ENCODE measurements around the gene APBB1. TPM values are rescaled to one million over a fixed set of nuclear protein-coding genes. Genes with fewer than 3 reads are reported as not detected.

Gene APBB1
- total and polyA plus RNA-seq, 10 of the 15 experiments (the other 5 are each of a cell fraction or from before 2014, with no cell fraction given): 0.31 to 10.6 (median 5.4) TPM

DNA sequence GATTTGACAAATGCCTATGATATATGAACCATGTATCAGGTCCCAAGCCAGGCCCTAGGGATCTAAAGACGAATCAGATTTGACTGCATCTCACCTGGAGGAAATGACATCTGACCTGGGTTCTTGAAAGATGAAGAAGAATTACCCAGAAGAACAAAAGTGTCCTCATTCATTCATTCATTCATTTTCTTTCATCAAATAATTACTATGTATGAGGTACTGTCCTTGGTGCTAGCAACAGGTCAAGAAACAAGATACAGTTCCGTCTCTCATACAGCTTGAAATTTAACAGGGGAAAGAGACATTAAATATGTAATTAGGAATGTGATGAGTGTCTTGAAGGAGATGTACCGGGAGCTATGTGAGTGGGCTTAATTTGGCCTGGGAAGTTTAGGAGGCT lies 1.8 kb upstream of the APBB1 start:
- WGBS (ENCODE audit: insufficient coverage, insufficient replicate concordance, low lambda C conversion rate, missing lambda C conversion rate): 84% methylated on average over 3 of the region's 3 CpGs
- ChIA-PET CTCF (interaction anchor here (1.1 to 3.5 kb wide), 2 partner anchors 41 to 84 kb away, joined by 3 to 13 read pairs; no protein-coding TSS in a partner anchor), RAD21 (ENCODE audit: unreplicated experiment) (no interaction called here), SMC1A (ENCODE audit: uncharacterized antibody, unreplicated experiment) (interaction anchor here (0.6 kb wide), 1 partner anchor 147 kb away, joined by 3 read pairs; no protein-coding TSS in a partner anchor), POLR2A (interaction anchor here (1.1 kb wide), 1 partner anchor 49 kb away, joined by 3 read pairs; no protein-coding TSS in a partner anchor)
- ATAC-seq (no peak), FAIRE-seq (no peak), DNase-seq (ENCODE audit: low read depth, low spot score) (no peak)
- H3K4me3 ChIP-seq: no peak overlapping the region
- no peaks in the 10 kb centered on the region for H4K20me1 ChIP-seq (ENCODE audit: control insufficient read depth, insufficient read depth)
- no peak overlapping the region for H2AFZ ChIP-seq (ENCODE audit: control insufficient read depth, low read depth, low read length)
- no peaks in the 10 kb centered on the region for H3K4me1 ChIP-seq (ENCODE audit: control insufficient read depth, insufficient read depth, low read length)
- H3K9me3 ChIP-seq (replicated peaks; ENCODE audit: control insufficient read depth, insufficient read depth, low read length): no peaks in the 10 kb centered on the region
- no TSS peak for BruUV-seq (replicated peaks)
- no peaks in the 10 kb centered on the region for H3K79me2 ChIP-seq (ENCODE audit: control insufficient read depth, insufficient read depth, low read length)
- H3K9ac ChIP-seq (ENCODE audit: control insufficient read depth, insufficient read depth, low read length): no peak overlapping the region
- H3K27me3 ChIP-seq (replicated peaks in 1 of 2; ENCODE audit: control insufficient read depth in 2 of 2, insufficient read depth in 2 of 2, low read length in 1 of 2): peaks cover 4 to 9% of the 10 kb centered on the region in 2 experiments; a peak in 3 of 4 replicates
- no peak overlapping the region for H3K27ac ChIP-seq (ENCODE audit: control insufficient read depth, insufficient read depth)
- no peak overlapping the region for H3K4me2 ChIP-seq (ENCODE audit: control insufficient read depth, insufficient read depth)
- intact Hi-C loops (cut with micrococcal nuclease; ENCODE audit: unreplicated experiment): no loop called here
- TF ChIP-seq ZNF24 (IDR thresholded peaks at IDR 0.05): 0 out of 2 replicates have a peak, but pooled peaks have one; percentile 33
- TF ChIP-seq, protein P1, sequence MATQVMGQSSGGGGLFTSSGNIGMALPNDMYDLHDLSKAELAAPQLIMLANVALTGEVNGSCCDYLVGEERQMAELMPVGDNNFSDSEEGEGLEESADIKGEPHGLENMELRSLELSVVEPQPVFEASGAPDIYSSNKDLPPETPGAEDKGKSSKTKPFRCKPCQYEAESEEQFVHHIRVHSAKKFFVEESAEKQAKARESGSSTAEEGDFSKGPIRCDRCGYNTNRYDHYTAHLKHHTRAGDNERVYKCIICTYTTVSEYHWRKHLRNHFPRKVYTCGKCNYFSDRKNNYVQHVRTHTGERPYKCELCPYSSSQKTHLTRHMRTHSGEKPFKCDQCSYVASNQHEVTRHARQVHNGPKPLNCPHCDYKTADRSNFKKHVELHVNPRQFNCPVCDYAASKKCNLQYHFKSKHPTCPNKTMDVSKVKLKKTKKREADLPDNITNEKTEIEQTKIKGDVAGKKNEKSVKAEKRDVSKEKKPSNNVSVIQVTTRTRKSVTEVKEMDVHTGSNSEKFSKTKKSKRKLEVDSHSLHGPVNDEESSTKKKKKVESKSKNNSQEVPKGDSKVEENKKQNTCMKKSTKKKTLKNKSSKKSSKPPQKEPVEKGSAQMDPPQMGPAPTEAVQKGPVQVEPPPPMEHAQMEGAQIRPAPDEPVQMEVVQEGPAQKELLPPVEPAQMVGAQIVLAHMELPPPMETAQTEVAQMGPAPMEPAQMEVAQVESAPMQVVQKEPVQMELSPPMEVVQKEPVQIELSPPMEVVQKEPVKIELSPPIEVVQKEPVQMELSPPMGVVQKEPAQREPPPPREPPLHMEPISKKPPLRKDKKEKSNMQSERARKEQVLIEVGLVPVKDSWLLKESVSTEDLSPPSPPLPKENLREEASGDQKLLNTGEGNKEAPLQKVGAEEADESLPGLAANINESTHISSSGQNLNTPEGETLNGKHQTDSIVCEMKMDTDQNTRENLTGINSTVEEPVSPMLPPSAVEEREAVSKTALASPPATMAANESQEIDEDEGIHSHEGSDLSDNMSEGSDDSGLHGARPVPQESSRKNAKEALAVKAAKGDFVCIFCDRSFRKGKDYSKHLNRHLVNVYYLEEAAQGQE (IDR thresholded peaks at IDR 0.05; ENCODE audit: low read depth, low read length): peak; percentile 43; the same call in 1 of the 2 replicates
- TF ChIP-seq, protein P2, sequence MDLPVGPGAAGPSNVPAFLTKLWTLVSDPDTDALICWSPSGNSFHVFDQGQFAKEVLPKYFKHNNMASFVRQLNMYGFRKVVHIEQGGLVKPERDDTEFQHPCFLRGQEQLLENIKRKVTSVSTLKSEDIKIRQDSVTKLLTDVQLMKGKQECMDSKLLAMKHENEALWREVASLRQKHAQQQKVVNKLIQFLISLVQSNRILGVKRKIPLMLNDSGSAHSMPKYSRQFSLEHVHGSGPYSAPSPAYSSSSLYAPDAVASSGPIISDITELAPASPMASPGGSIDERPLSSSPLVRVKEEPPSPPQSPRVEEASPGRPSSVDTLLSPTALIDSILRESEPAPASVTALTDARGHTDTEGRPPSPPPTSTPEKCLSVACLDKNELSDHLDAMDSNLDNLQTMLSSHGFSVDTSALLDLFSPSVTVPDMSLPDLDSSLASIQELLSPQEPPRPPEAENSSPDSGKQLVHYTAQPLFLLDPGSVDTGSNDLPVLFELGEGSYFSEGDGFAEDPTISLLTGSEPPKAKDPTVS (IDR thresholded peaks at IDR 0.05; ENCODE audit: low read depth, low read length): no peak
- H3K36me3 ChIP-seq (ENCODE audit: control insufficient read depth in 2 of 2, insufficient read depth in 2 of 2, low read length in 1 of 2): no peaks in the 10 kb centered on the region
- in situ Hi-C loops (cut with MboI): no loop called here

Data from GM12878 (cell line).